Measurements from ENCODE around the gene KIF3A.

Gene KIF3A

DNA sequence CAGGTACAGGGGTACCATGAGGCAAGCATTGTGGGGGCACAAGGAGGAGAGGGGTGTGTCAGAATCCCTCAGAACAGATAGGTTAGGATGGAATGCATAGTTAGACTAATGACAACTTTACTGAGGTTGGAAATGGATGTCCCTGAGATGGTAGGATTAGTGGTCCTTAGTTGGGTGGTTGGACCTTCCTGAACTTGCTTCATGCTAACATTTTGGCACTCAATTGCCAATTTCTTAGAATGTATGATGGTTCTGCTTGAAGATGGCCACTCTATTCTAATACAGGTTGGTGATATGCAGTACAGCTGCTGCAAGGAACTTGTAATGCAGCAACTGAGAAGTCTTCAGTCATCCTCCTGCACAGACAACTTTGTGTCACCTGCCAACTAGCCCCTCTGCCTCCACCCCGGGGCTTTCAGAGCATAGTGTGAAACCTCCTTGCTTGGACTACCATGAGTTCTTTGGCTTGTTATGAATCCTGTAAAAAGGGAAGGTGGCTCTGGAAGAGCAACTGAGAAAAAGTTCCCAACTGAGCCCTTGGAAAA, 15.3 kb upstream of the KIF3A start:
- TF ChIP-seq ZFX (IDR thresholded peaks at IDR 0.05): no peak
- TF ChIP-seq, protein P1, sequence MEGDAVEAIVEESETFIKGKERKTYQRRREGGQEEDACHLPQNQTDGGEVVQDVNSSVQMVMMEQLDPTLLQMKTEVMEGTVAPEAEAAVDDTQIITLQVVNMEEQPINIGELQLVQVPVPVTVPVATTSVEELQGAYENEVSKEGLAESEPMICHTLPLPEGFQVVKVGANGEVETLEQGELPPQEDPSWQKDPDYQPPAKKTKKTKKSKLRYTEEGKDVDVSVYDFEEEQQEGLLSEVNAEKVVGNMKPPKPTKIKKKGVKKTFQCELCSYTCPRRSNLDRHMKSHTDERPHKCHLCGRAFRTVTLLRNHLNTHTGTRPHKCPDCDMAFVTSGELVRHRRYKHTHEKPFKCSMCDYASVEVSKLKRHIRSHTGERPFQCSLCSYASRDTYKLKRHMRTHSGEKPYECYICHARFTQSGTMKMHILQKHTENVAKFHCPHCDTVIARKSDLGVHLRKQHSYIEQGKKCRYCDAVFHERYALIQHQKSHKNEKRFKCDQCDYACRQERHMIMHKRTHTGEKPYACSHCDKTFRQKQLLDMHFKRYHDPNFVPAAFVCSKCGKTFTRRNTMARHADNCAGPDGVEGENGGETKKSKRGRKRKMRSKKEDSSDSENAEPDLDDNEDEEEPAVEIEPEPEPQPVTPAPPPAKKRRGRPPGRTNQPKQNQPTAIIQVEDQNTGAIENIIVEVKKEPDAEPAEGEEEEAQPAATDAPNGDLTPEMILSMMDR (conservative IDR thresholded peaks at IDR 0.05): no peak
- no peak overlapping the region for H3K27ac ChIP-seq

DNA sequence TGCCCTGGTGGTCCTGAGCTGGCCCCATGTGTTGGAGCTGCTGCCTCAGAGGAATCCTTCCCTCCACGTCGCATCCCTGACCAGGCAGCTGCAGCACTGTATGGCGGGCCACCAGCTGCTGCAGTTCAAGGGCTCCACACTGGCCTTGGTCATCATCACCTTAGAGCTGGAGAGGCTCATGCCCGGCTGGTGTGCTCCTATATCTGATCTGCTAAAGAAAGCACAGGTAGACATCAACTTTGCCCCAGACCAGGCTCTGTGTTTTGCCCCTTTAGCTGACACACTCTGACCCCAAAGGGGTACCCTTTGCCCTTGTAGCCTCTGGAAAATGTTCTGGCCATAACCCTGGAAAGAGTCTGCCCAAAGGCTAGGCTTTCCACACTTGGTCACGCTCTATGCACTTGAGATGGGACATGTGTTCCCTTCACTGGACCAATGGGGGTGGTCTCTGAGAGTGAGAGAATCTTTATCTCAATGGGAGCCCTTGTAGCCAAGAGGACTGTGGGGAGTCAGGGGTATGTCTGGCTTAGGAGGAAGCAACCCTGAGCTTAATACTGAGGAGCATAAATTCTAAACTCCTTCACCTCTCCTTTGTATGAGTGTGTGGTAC, 14.7 kb upstream of the KIF3A start:
- TF ChIP-seq, protein P1 (conservative IDR thresholded peaks at IDR 0.05): no peak
- TF ChIP-seq ZFX (IDR thresholded peaks at IDR 0.05): no peak
- no peak overlapping the region for H3K27ac ChIP-seq

DNA sequence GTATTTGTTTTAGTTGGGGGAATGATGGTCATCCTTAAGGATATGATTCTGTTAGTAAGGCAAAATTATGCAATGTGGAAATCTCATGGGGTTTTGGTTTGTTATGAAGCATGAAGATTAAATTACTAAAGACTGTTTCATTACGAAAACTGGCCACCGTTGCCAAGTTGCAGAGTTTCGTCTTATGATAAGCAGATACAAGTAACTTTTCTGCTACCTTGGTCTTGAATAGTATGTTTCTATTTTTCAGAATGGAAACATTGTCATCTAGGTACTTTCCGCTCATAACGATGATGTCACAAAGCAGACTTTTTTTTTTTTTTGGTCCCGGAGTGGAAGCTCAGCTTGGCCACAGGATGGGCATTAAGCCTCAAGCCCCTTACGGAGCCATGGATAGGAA, 14.1 kb upstream of the KIF3A start:
- no peak for TF ChIP-seq ZFX (IDR thresholded peaks at IDR 0.05)
- TF ChIP-seq, protein P1 (conservative IDR thresholded peaks at IDR 0.05): no peak
- no peak overlapping the region for H3K27ac ChIP-seq

DNA sequence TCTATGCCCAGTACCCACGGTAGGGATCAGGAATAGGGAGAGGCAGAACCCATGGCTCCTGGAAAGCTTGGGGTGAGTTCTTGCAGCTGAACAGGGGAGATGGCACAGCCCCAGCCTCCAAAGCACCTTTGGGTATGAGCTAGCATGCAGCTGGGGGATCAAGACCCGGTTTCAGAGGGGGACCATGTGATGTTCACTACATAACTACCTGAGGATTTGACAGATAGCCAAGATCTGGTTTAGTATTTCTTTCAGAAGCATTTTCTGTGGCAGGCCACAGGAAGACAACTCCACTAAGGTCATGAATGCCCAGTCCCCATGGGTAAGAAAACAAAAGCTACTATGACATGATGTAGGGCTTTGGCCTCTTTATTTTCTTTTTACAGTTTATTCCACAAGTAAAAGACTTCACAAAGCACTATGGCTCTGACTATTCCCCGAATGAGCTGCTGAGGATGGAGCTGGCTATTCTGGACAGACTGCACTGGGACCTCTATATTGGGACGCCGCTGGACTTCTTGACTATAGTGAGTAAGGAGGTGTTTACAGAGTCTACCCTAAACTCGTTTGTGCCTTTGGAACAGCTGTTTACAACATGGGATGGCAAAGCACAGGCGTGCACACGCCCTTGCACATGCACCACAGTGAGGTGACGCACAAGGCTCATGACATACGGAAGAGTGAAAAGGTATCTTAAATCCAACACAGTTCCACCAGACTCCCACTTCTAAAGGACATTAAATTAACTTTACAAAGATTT, 13.3 kb upstream of the KIF3A start:
- no peak overlapping the region for H3K27ac ChIP-seq
- no peak for TF ChIP-seq ZFX (IDR thresholded peaks at IDR 0.05)
- TF ChIP-seq, protein P1 (conservative IDR thresholded peaks at IDR 0.05): no peak

DNA sequence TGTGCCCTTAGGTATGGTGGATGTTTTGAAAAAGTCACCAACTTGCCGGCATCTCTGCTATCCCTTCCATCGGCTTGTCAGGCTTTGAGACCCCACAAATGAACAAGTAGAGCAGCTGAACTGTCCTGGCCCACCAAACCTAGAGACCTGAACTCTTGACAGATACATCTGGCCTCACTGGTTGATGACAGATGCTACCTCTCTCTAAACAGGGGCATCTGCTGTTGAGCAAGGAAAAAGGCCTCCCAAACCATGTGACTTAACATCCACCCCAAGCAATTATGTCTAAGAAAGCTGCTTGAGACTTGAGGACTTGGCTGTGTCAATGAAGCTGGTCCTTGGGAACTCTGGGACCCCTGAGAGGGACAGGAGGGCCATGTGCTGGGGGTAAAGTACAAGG, 12.2 kb upstream of the KIF3A start:
- H3K27ac ChIP-seq: no peak overlapping the region
- no peak for TF ChIP-seq ZFX (IDR thresholded peaks at IDR 0.05)
- TF ChIP-seq, protein P1 (conservative IDR thresholded peaks at IDR 0.05): no peak

DNA sequence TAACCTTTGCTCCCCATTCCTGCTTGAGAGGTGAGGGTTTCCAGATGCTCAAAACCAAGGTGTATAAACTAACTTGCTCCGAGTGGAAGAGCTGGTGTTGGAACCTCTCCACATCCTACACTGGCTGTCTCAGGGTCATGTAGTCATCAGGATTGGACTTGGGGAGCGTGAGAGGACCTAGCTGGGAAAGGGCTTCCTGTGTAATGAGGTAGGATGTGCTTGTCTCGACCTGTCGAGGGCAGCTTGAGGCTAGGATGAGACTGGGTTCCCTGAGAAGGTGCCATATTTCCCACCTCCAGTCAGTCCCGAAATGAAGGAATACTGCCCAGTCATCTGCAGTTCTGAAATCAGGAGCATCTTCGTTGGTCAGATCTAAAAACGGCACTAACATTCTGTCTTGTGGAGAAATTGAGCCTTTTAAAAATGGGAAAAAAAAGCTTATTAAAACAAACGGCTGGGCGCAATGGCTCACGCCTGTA, 11.2 kb upstream of the KIF3A start:
- no peak overlapping the region for H3K27ac ChIP-seq
- TF ChIP-seq ZFX (IDR thresholded peaks at IDR 0.05): no peak

DNA sequence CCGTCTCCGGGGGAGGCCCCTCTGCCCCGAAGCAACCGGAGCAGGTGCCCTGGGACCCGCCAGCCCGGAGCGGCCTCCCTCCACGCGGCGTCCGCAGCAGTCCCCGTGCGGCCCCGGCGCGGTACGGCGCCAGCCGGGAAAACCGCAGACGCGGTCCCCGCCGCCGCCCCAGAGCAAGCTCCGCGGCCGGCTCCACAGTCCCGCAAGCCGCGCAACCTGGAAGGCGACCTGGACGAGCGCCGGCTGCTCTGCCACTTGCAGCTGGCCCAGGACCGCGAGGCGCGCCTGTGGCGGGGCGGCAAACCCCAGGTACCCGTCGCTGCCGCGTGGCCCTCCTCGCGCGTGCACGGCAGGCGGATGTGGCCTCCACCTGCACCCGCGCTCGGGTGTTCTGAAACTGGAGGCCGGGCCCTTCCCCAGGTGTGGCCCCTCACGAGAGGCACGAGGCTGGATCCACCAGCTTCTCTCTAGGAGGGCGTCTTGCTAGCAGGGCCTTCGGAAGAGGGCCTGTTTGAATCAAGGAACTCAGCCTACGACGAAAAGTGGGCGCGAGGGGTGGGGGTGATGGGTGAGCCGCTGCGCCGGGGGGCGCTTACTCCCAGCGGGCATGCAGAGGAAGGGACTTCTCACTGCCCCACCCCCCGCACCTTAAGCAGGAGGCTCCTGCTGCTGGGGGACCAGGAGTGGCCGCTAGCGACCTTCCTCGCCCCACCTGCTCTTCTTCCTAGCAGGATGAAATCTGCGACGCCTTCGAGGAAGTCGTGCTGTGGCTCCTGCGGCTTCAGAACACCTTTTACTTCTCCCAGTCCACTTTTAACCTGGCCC, 10.5 kb upstream of the KIF3A start:
- no peak overlapping the region for H3K27ac ChIP-seq
- no peak for TF ChIP-seq ZFX (IDR thresholded peaks at IDR 0.05)
- TF ChIP-seq, protein P1 (conservative IDR thresholded peaks at IDR 0.05): no peak
